Stimulated activated CD8-positive, alpha-beta memory T cell treated with anti-CD3 and anti-CD28 coated beads, Interleukin-15, amount 100 ng/mL, for 24 hours (primary cell): ENCODE measurements around the gene P2RX5.
"Not testable (repeated sequence)": the region's sequence is repeated elsewhere in the genome, so short reads cannot be mapped to it uniquely, and the experiment has no call there.

Experiments used
- DNase-seq: peaks from one replicate; pipeline ENCODE4 v3.0.0-alpha.2; 2020; ENCODE audit warnings: low read depth

The P2RX5 gene

GRCh38 chr17:3712811-3713463, 17.0 kb upstream of the P2RX5 start:
- DNase-seq, result no peak

GRCh38 chr17:3710951-3711383, 15.0 kb upstream of the P2RX5 start:
- DNase-seq, result no peak

DNA sequence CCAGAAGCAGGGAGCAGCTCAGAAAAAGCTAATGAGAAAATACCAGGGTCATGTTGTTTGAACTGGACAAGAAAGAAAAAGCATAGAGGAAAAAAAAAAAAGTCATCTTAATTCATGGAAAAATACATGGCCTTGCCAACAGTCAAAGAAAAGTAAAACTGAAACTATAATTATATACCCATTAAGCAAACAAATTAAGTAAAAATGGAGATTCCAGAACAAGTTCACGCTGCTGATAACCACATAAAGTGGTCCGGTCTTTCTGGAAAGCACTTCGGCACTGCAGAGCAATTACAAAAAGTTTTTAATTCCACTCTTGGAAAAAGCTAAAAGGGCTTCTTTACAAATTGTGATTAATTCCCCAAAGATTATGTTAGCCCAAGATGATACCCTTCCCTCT, 12.4 kb upstream of the P2RX5 start:
- DNase-seq, result no peak

GRCh38 chr17:3705718-3705984, 9.7 kb upstream of the P2RX5 start:
- not testable (repeated sequence) for DNase-seq

DNA sequence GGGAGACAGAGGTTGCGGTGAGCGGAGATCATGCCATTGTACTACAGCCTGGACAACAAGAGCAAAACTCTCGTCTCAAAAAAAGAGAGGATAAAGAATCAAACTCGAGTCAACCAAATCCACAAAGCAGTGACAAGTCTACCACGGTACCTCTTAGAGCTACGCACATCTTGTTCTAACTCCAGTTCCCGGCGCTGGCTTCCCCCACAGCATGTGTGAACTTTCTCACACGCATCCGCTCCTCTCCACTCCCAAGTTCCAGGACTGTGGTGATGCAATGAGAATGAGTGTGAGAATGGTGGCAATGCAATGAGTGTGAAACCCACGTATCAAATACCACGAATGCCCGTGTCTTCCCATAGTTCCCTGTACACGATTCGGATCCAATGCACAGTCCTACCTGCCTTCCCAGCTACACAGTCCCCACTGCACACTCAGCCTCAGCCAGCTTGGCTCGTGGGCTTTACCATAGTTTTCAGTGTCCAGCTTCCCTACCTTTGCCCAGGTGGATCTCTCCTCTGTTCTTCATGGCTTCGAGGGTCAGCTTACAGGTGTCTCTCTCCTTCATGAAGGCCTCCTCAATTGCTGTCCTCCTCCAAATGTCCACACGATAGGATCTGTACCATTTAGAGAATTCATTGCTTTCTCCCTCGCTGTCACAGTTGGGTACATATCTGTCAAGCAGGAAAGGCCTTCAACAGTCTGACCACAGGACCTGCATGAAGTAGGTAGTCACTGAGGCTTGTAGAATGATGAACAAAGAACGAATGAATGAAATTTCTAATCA, 9.2 kb upstream of the P2RX5 start:
- no peak for DNase-seq

- DNase-seq, result not testable (repeated sequence)
Observed at GRCh38 chr17:3702041-3702539, 6.1 kb upstream of the P2RX5 start.

- DNase-seq, result no peak
Observed at GRCh38 chr17:3699951-3700350, 4.0 kb upstream of the P2RX5 start.

DNA sequence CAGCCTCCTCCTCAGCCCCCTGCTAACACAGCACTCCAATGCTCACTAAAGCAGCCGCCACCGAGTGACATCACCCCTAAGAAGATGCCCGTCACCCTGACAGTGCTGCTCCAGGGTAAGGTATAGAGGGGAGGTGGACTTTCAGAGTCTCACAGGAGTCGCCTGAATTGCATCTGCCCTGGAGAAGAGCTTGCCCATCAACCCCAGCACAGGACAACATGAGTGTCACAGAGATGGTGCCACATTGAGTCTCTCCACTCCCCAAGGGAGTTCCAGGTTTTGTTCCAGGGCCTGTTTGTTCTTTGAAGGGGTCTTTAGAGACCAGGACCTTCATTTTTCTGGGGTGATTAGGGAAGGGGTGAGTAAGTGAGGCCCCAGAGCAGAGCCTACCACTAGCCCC, 2.2 kb upstream of the P2RX5 start:
- no peak for DNase-seq

DNA sequence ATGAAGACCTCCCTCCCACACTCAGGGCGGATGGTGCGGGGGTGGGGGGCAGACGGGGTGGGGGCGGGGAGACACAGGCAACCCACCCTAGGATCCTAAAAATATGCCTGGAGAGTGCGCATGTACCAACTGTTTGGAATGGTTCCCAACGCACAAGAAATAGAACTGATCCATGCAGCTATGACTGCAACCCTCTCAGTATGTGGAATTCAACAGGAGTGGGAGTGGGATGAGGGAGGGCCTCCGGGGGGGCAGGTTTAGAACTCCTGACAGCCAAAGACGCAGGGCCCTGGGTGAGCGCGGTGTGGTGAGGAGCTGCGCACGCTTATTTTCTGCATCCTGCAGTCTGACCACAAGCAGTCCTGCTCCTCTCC, 1.1 kb upstream of the P2RX5 start:
- DNase-seq, result no peak

GRCh38 chr17:3695129-3695722, 729 bp downstream of the P2RX5 start:
- no peak for DNase-seq

- DNase-seq, result no peak
Observed at GRCh38 chr17:3693829-3694231, 2.1 kb downstream of the P2RX5 start.

- DNase-seq, result no peak
Observed at GRCh38 chr17:3693141-3693540, 2.8 kb downstream of the P2RX5 start.

DNA sequence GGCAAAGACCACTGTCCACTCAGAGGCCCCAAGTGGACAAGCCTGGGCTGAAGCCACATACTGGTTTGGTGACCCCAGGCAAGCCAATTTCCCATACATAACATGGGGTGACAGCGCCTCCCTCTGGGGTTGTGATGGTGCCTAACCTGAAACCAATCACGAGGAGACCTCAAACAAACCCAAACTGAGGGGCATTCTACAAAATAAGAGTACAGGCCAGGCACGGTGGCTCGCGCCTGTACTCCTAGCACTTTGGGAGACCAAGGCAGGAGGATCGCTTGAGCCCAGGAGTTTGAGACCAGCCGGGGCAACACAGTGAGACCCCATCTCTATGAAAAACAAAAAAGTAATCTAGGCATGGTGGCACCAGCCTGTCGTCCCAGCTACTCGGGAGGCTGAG, 3.6 kb downstream of the P2RX5 start:
- DNase-seq, result no peak

GRCh38 chr17:3691617-3692067, 4.3 kb downstream of the P2RX5 start:
- DNase-seq, result no peak

DNA sequence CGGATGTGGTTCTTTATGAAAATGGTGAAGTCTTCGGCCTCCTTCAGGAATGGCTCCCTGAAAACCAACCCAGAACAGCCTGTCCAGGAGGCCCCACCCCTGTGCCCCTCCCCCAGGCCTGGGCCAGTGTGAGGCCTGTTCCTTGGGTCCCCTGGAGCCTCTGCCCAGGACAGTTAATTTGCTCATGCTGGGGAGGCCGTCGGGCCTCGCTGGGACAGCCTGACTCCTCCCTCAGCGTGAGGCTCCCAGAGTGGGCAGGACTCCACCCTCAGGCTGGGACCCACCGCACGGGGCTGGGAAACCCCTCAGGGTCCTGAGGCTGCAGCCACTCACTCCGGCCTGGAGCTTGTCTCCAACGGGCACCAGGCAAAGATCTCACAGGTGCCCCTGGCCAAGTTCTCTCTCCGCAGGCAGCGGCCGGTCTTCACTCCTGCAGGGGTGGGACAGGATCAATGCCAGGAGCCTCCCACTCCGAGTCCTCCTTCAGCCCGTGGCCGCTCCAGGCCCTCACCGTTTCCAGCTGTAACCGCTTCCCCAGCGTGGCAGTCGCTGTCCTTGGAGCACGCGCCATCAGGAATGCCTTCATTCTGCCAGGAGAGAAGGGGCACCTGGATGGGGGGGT, 5.8 kb downstream of the P2RX5 start:
- no peak for DNase-seq

DNA sequence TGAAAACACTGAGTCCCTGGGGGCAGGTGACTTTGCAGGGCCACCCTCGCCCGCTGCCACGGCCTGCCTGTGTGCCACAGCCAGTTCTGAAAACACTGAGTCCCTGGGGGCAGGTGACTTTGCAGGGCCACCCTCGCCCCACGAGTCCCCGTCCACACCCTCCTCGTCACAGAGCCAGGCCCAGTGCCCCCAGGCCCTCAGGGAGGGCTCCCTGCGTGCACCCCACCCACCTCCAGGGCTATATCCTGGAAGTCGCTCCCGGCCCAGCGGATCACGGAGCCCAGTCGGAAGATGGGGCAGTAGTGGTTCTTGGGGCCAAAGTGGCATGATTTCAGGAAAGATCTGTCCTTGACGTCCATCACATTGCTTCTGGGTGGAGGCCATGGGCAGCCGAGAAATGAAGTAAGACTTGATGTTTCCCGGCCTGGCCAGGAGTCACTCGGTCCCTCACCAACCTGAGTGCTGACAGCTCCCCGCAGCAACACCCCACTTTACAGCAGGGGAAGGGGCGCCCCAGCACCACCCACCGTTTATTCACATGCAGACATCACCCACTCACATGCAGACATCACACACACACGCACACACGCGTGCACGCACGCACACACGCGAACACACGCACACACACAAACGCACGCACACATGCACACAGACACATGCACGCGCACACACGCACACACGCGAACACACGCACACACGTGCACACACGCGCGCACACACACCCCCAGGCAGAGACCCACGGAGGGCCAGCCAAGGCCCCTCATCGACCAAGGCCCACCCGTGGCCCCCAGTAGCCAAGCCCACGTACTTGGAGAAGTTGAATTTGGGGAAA, 6.5 kb downstream of the P2RX5 start:
- DNase-seq, result no peak

DNA sequence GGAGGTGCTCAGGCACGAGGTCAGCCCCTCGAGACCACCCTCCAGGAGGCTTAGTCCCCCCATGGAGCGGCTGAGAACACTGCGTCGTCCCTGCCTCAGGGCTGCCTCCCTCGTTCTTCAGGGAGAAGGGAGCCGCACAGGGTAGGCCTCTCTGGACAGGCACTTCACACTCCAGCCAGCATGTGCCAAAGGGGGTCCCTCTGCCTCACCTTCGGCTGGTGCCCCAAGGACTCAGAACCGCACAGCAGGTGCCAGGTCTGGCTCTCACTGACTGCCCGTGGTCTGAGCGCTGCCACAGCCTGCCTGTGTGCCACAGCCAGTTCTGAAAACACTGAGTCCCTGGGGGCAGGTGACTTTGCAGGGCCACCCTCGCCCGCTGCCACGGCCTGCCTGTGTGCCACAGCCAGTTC, 7.1 kb downstream of the P2RX5 start:
- DNase-seq, result no peak

- DNase-seq, result no peak
Observed at GRCh38 chr17:3688027-3688553, 7.9 kb downstream of the P2RX5 start.

GRCh38 chr17:3685174-3685573, 10.8 kb downstream of the P2RX5 start:
- no peak for DNase-seq

GRCh38 chr17:3683054-3683511, 12.9 kb downstream of the P2RX5 start:
- no peak for DNase-seq

DNA sequence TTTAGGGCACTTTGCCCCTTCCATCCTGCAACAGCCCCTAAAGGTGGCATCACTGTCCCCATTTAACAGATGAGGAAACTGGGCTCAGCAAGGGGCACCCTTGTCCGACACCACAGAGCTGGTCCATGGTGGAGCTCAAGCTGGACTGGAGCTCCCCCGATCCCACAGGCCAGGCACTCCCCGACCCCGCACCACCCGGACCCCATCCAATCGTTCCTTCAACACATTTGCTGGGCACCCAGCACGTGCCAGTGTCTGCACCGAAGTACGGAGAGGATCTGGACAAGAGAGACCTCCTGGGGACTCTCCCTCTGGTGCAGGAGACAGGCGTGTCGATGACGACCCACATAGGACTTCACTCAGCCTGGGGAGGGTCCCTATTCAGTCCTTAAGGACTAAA, 13.9 kb downstream of the P2RX5 start:
- DNase-seq, result no peak

GRCh38 chr17:3681565-3681964, 14.4 kb downstream of the P2RX5 start:
- DNase-seq, result no peak
